GM18502 (cell line): Measurements from ENCODE around the gene AGO3.

Experiments
- ATAC-seq: cut with Tn5 transposase; IDR thresholded peaks from one replicate; pipeline ENCODE4 v1.9.1; 2021; ENCODE audit warnings: mild to moderate bottlenecking; ENCODE audit not compliant: unreplicated experiment, poor library complexity

The AGO3 gene

DNA sequence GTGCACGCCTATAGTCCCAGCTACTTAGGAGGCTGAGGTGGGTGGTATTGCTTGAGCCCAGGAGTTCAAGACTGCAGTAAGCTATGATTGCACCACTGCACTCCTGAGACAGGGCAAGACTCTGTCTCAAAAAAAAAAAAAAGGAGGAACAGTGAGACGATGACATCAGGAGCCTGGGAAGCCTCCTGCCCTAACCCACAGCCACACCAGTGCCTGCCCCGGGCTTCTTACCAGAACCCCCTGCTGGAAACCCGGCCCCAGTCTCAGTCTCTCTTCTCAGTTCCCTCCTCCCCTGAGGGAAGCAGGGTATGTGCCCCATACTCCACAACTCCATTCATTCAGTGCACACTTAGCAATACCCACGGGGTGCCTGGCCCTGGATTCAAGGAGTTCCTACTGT lies 185.0 kb downstream of the AGO3 start:
- ATAC-seq, result no peak

DNA sequence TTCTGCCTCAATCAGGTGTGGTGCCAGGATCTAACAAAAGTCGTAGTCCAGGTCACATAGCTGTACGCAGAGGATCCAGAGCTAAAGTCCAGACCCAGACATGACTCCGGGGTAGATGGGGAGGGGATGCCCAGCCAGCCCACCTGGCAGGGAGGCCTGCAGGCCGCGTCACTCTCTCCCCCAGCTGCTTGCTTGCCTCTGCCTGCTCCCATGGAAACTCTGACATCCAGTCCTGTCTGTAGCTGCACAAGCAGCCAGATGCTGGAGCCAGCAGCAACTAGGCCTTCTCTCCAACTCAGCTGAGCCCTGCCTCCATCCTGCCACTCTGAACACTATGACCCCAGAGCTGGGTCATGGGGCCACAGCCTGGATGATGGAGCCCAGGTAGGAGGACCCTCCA lies 186.0 kb downstream of the AGO3 start:
- ATAC-seq, result no peak

DNA sequence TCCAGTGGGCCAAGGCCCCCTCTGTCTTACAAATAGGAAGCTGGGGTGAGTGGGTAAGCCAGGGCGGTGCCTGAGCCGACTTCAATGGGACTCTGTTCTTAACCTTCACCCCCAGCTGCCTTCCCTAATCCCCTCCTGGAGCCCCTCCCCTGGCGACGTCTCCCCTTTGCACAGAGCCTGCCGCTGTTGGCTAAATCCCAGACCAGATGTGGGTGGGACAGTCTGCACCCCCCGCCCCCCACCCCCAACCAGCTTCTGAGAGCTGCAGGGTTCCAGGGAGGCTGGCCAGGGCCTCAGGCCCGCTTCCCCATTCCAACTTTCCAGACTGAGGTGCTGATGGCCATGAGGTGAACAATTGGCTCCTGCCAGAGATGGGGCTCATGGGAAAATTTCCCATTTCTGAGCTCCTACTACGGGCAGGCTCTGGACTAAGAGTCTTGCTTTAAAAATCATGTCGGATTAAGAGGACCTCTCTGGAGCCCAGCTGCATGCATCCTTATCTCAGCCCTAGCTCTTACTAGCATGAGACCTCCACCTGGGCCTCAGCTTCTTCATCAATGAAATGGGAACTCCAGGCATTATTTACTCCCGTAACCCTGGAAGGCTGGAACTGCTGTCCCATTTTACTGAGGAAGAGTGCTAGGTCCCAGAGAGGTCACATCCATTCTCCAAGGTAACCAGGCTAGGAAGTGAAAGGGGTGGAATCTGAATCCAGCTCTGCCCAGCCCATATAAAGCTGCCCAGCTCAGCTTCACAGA lies 187.7 kb downstream of the AGO3 start:
- ATAC-seq, result no peak

DNA sequence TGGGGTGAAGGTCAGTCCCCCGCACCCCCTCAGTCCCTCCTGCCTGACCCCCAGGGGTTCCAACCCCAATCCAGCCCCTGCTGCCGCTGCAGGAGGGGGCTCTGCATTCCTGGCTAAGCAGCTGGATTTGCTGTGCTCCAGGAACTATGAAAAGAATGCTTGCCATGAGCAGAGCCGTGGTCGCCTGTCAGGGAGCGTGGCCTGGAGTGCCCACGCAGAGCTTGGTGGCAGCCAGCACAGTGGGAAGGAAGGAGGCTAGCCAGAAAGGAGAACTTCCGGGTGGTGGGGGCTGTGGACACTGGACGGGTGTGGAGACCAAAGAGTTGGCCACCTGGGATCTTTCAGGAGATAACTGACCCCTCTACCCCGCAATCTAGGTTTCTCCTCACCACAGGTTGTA lies 188.6 kb downstream of the AGO3 start:
- no peak for ATAC-seq
